Hepatocyte (in vitro differentiated cells): ENCODE results near the gene POTEC.
"Not testable (repeated sequence)": the region's sequence is repeated elsewhere in the genome, so short reads cannot be mapped to it uniquely, and the experiment has no call there.

ENCODE experiments used
- CTCF ChIP-seq: fragments of 200-600 bp; sonication (generic); IDR thresholded peaks from 2 replicates; pipeline ENCODE4 v1.5.1; 2016; ENCODE audit warnings: antibody characterized with exemption, mild to moderate bottlenecking; ENCODE audit not compliant: poor library complexity
- EZH2 ChIP-seq: fragments of 200-600 bp; sonication (generic); IDR thresholded peaks from 2 replicates; pipeline ENCODE4 v1.6.1; 2016; ENCODE audit warnings: antibody characterized with exemption, mild to moderate bottlenecking, borderline replicate concordance

GRCh38 chr18:14489256-14490014 is 54.0 kb downstream of the POTEC start:
- TF ChIP-seq CTCF, EZH2: not testable (repeated sequence)
